Glutamatergic neuron (in vitro differentiated cells): ENCODE data around the gene PSENEN. TPM values are rescaled to one million over a fixed set of nuclear protein-coding genes. Genes with fewer than 3 reads are reported as not detected.

Experiments used
- DNase-seq: peaks from one replicate; pipeline ENCODE4 v3.0.0; 2022
- H3K27ac Mint-ChIP-seq: one replicate; pipeline ENCODE4 v1.8.0; 2020; ENCODE audit warnings: mild to moderate bottlenecking, mixed read lengths, inconsistent platforms; ENCODE audit not compliant: unreplicated experiment
- H3K27me3 Mint-ChIP-seq: one replicate; pipeline ENCODE4 v1.8.0; 2020; ENCODE audit warnings: mild to moderate bottlenecking, moderate library complexity, mixed read lengths, inconsistent platforms; ENCODE audit not compliant: unreplicated experiment
- H3K36me3 Mint-ChIP-seq: one replicate; pipeline ENCODE4 v1.8.0; 2020; ENCODE audit warnings: mild to moderate bottlenecking, mixed read lengths, inconsistent platforms; ENCODE audit not compliant: unreplicated experiment
- H3K4me1 Mint-ChIP-seq: one replicate; pipeline ENCODE4 v1.8.0; 2020; ENCODE audit warnings: mild to moderate bottlenecking, low read depth, mixed read lengths, inconsistent platforms; ENCODE audit not compliant: unreplicated experiment
- H3K4me3 Mint-ChIP-seq: one replicate; pipeline ENCODE4 v1.8.0; 2020; ENCODE audit warnings: mild to moderate bottlenecking, mixed read lengths, inconsistent platforms; ENCODE audit not compliant: unreplicated experiment
- H3K9me3 Mint-ChIP-seq: one replicate; pipeline ENCODE4 v1.8.0; 2020; ENCODE audit warnings: mild to moderate bottlenecking, moderate library complexity, mixed read lengths, inconsistent platforms; ENCODE audit not compliant: unreplicated experiment
- CTCF ChIP-seq: fragments of 200-600 bp; sonication (generic); IDR thresholded peaks from one replicate; pipeline ENCODE4 v1.5.0; 2021; ENCODE audit not compliant: partially characterized antibody, unreplicated experiment
- total RNA-seq: library from RNA; stranded (reverse); fragmentation: NEBNext Ultra II Directional; extraction: Animal tissue kit (Norgen Biotek cat#: 25700); gene quantifications from one replicate; pipeline ENCODE4 v1.2.1, GENCODE V29; 2021; ENCODE audit not compliant: unreplicated experiment

Gene PSENEN
- total RNA-seq, 1 donor from 2014 or later, result 109 TPM

GRCh38 chr19:35740423-35741202 is 4.8 kb upstream of the PSENEN start:
- H3K36me3 Mint-ChIP-seq, result peaks cover 2% of the 10 kb centered on the region
- no peaks in the 10 kb centered on the region for H3K4me1 Mint-ChIP-seq
- H3K27ac Mint-ChIP-seq, result peak overlapping the region; percentile 95
- peaks cover 12% of the 10 kb centered on the region for H3K9me3 Mint-ChIP-seq
- peak; percentile 99 for DNase-seq
- H3K27me3 Mint-ChIP-seq, result no peaks in the 10 kb centered on the region
- peak; percentile 11 for TF ChIP-seq CTCF
- peak overlapping the region; percentile 91 for H3K4me3 Mint-ChIP-seq

GRCh38 chr19:35741203-35741515 is 4.3 kb upstream of the PSENEN start:
- TF ChIP-seq CTCF, result peak; percentile 9
- H3K4me1 Mint-ChIP-seq, result peaks cover 1% of the 10 kb centered on the region
- H3K36me3 Mint-ChIP-seq, result no peaks in the 10 kb centered on the region
- peaks cover 12% of the 10 kb centered on the region for H3K9me3 Mint-ChIP-seq
- H3K27ac Mint-ChIP-seq, result peak overlapping the region; percentile 95
- no peak for DNase-seq
- H3K4me3 Mint-ChIP-seq, result peak overlapping the region; percentile 91
- H3K27me3 Mint-ChIP-seq, result no peaks in the 10 kb centered on the region

GRCh38 chr19:35742121-35742724 is 3.2 kb upstream of the PSENEN start, which contains the start of gene IGFLR1:
Gene IGFLR1 (minus strand): TSS chr19:35742452. CDS start chr19:35741180, 1,272 bp downstream.
- H3K4me3 Mint-ChIP-seq, result peak within 1 kb of the TSS; percentile 52
- H3K36me3 Mint-ChIP-seq, result no peaks in the 10 kb centered on the region
- H3K27me3 Mint-ChIP-seq, result no peaks in the 10 kb centered on the region
- no peak for DNase-seq
- peaks cover 10% of the 10 kb centered on the region for H3K9me3 Mint-ChIP-seq
- peaks cover 6% of the 10 kb centered on the region for H3K4me1 Mint-ChIP-seq
- peak within 1 kb of the TSS; percentile 62 for H3K27ac Mint-ChIP-seq
- no peak for TF ChIP-seq CTCF

GRCh38 chr19:35743640-35744429 is 1.6 kb upstream of the PSENEN start:
- Mint-ChIP-seq H3K4me3 (peak overlapping the region; percentile 98), H3K9me3 (peaks cover 9% of the 10 kb centered on the region), H3K36me3 (no peaks in the 10 kb centered on the region), H3K4me1 (peaks cover 9% of the 10 kb centered on the region), H3K27me3 (no peaks in the 10 kb centered on the region), H3K27ac (peak overlapping the region; percentile 96)
- DNase-seq, result no peak
- TF ChIP-seq CTCF, result no peak
